ENCODE measurements around the gene CISD3. TPM values are rescaled to one million over a fixed set of nuclear protein-coding genes. Genes with fewer than 3 reads are reported as not detected.

Gene CISD3
- total RNA-seq, 1 donor from 2014 or later = 67.1 TPM

DNA sequence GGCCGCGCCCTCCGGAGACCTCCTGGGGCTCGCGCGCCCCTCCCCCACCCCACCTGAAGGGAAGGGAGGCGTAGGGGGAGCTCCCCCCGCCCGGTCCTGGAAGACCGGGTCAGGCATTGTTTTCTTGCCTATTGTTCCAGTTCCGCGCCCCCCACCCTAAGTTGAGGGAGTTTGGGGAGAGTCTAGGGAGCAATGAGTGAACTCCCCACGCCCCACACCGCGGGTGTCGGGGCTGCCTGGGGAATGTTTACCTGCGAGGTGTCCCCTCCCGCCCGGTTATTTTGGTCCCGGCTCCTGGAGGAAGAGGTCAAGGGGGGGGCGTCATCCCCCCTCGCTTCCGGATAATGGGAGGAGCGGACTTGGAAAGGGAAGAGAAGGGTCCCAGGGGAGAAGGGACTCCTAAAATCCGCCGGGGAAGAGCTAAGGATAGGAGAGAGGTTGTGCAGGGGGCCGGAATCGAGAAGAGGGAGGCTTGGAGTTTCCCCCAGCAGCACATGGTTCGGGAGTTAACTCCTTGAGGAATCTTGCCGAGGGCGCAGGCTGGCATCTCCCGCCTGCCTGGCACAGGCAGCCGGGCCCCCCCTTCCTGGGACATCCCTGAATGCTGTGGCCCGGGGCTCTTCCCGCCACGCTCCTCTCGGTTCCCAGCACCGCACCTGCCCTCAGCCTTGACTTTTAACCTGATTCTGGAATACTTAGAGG lies 24.2 kb upstream of the CISD3 start:
- peak; percentile 83 for DNase-seq (ENCODE audit: low spot score)
- intact Hi-C loops (cut with DNase I) = loop anchor here (1.0 to 2.0 kb wide), 2 partner anchors 24 to 29 kb away; partner anchors contain the start of gene CISD3

DNA sequence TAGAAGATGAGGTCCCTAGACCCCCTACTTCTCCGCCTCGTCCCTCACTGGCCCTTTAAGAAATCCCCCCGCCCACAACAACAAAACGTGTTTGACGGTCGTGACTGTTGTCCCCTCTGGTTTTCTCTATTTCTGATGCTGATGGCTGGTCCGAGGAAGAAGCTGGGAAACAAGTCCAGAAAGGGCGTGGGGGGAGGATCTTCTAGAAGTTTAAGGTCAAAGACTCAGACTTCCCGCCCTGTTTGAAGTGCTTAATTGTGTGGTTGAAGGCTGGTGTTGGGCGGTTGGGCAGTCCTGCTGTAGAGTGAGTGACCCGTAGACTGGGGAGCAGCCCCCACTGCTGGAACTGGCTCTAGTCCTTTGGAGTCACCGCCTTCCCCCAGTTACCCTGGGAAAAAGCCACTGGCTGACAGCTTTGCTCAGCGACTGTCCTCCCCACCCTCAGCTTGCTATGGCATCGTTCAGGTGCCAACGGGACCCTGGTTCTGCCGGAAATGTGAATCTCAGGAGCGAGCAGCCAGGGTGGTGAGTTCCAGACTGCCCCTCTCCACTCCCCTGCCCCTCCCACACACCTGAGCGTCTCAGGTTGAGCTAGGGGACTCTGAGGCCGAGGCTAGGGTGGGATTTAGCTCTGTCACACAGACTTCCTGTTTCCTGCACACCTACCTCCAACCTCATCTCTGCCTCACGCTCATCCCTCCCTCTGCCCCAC lies 23.5 kb upstream of the CISD3 start:
- intact Hi-C loops (cut with DNase I) = loop anchor here (2.0 kb wide), 1 partner anchor 30 kb away; no protein-coding TSS in a partner anchor
- no peak for DNase-seq (ENCODE audit: low spot score)

DNA sequence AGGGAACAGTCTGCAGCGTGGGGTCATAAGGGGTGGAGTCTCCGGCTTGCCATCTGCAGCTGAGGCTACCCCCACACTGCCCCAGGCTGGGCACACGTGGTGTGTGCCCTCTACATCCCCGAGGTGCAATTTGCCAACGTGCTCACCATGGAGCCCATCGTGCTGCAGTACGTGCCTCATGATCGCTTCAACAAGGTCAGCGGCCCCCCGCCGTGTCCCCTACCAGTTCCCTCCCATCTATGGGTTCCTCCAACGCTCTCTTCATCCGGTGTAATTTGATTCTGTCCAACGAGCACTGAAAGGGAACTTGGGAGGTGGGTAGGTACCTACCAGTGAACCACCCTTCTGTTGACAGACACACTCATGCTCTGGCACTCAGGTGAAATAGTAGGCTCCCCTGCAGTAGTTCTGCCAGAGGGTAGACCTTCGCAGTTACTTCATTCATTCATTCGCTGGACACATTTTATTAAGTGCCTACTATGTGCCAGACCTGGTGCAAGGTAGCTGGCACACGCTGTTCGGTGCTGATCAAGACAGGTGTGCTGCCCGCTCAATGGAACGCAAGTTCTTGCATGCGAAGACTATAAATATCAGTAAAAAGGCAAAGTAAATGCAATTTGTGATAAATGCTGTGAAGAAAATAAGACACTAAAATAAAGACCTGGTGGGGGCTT lies 22.3 kb upstream of the CISD3 start:
- intact Hi-C loops (cut with DNase I) = loop anchor here (2.0 kb wide), 1 partner anchor 31 kb away; no protein-coding TSS in a partner anchor
- DNase-seq (ENCODE audit: low spot score) = no peak

- intact Hi-C loops (cut with DNase I) = no loop called here
- no peak for DNase-seq (ENCODE audit: low spot score)
These were observed 20.9 kb upstream of the CISD3 start for GRCh38 chr17:38709104-38709820.

DNA sequence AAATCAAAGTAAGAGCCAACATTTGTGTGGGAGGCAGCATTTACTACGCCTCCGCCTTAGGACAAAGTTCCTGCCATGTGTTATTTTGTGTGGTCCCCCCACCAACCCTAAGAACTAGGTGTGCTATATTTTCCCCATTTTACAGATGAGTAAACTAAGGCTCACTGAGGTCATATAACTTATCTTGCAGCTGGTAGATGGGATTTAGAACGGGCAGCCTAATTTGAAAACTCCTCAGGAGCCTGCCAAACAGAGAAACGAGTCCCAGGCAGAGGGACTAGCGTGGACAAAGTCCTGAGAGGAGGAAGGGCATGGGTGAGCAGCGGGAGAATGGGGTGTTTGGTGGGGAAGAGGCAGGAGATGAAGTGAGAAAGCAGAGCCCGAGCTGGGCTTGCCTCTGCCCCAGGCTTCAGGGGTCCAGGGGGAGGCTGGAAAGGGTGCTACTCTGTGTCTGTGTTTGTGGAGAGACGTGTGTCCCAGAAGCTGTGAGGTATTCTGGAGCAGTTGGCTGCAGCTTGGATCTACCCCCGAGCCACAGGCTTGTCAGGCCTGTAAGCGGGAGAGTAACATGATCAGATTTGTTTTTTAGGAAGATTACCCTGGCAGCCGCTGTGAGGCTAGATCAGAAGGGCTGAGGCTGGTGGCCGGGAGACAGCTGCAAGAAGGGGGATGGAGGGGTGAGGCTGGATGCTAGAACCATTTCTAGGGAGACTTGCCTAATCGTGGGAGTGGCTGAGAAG lies 20.1 kb upstream of the CISD3 start:
- intact Hi-C loops (cut with DNase I) = no loop called here
- DNase-seq (ENCODE audit: low spot score) = no peak

GRCh38 chr17:38710604-38710962 lies 19.6 kb upstream of the CISD3 start:
- intact Hi-C loops (cut with DNase I) = no loop called here
- no peak for DNase-seq (ENCODE audit: low spot score)

- intact Hi-C loops (cut with DNase I) = no loop called here
- DNase-seq (ENCODE audit: low spot score) = no peak
These were observed 19.2 kb upstream of the CISD3 start for GRCh38 chr17:38710985-38711384.

- DNase-seq (ENCODE audit: low spot score) = no peak
- intact Hi-C loops (cut with DNase I) = no loop called here
These were observed 18.2 kb upstream of the CISD3 start for GRCh38 chr17:38711792-38712571.

DNA sequence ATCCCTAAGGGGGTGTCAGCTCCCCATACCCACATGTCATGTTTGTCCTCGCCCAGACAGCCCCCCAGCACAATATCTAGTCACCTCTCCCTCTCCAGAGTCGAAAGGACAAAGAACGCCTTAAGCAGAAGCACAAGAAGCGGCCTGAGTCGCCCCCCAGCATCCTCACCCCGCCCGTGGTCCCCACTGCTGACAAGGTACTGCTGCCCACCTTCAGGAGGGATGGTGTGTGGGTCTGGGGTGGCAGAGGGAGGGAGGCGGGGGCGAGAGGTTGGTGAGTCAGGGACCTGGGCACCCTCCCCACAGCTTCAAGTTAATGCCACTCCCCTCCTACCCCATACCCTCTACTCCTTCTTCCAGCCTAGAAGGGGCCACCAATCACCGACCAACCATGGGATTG lies 17.5 kb upstream of the CISD3 start:
- intact Hi-C loops (cut with DNase I) = no loop called here
- no peak for DNase-seq (ENCODE audit: low spot score)

GRCh38 chr17:38713456-38714075 lies 16.6 kb upstream of the CISD3 start:
- intact Hi-C loops (cut with DNase I) = no loop called here
- DNase-seq (ENCODE audit: low spot score) = no peak

- no peak for DNase-seq (ENCODE audit: low spot score)
- intact Hi-C loops (cut with DNase I) = no loop called here
These were observed 14.8 kb upstream of the CISD3 start for GRCh38 chr17:38715216-38715943.

DNA sequence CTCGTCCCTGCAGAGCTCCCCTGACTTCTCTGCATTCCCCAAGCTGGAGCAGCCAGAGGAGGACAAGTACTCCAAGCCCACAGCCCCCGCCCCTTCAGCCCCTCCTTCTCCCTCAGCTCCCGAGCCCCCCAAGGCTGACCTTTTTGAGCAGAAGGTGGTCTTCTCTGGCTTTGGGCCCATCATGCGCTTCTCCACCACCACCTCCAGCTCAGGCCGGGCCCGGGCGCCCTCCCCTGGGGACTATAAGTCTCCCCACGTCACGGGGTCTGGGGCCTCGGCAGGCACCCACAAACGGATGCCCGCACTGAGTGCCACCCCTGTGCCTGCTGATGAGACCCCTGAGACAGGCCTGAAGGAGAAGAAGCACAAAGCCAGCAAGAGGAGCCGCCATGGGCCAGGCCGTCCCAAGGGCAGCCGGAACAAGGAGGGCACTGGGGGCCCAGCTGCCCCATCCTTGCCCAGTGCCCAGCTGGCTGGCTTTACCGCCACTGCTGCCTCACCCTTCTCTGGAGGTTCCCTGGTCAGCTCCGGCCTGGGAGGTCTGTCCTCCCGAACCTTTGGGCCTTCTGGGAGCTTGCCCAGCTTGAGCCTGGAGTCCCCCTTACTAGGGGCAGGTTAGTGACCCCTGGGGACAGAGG lies 13.7 kb upstream of the CISD3 start:
- DNase-seq (ENCODE audit: low spot score) = no peak
- intact Hi-C loops (cut with DNase I) = no loop called here

- intact Hi-C loops (cut with DNase I) = no loop called here
- no peak for DNase-seq (ENCODE audit: low spot score)
These were observed 12.9 kb upstream of the CISD3 start for GRCh38 chr17:38717139-38717745.

DNA sequence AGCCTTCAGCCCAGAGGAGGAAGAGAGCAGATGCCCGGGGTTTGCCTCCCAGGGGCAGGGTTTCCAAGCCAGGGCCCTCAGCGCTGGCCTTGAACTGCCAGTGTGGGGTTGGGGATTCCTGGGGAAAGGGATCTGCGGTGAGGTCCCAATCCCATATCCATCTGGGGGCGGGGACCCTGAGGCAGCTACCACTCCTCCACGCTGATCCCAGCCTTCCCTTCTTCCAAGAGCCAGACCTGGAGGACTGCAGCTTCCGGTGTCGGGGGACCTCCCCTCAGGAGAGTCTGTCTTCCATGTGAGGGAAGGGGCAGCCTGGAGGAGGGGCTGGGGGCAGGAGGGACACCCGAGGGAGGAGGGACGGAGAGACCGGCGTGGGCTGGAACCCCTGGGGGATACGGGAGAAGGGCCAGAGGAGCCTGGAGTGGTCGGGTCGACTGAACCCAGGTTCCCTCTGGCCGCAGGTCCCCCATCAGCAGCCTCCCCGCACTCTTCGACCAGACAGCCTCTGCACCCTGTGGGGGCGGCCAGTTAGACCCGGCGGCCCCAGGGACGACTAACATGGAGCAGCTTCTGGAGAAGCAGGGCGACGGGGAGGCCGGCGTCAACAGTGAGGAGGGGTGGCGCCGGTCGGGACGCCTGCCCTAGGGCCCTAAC lies 10.7 kb upstream of the CISD3 start:
- DNase-seq (ENCODE audit: low spot score) = no peak
- intact Hi-C loops (cut with DNase I) = no loop called here

DNA sequence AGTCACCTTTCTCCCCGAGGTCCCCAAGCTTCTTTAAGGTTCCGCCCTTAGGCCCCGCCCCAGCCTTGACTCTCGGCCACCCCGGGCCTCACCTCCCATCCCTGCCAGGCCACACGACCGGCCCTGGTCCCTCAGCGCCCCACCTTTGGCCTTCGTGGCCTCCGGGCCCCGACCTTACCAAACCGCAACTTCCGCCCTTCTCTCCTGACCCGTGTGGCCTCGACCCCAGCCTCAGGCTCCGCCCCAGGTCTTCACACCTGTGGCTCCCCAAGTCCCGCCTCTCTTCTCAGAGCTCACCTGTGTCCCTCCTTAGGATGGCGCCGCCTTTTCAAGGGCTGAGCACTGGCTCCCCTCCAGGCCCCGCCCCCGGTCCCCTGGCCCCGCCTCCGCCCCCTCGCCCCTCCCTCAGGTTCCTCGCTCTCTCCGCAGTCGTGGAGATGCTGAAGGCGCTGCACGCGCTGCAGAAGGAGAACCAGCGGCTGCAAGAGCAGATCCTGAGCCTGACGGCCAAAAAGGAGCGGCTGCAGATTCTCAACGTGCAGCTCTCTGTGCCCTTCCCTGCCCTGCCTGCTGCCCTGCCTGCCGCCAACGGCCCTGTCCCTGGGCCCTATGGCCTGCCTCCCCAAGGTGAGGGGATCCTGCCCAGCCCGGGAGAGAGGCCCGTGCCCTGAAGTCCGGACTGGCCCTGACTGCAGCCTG lies 10.0 kb upstream of the CISD3 start:
- no peak for DNase-seq (ENCODE audit: low spot score)
- intact Hi-C loops (cut with DNase I) = no loop called here

- DNase-seq (ENCODE audit: low spot score) = no peak
- intact Hi-C loops (cut with DNase I) = no loop called here
These were observed 9.2 kb upstream of the CISD3 start for GRCh38 chr17:38720941-38721340.

All from cardiac septum (tissue), 1 donor.